Measurements from ENCODE around the gene CD63. TPM values are rescaled to one million over a fixed set of nuclear protein-coding genes. Genes with fewer than 3 reads are reported as not detected.

The CD63 gene
- total and polyA plus RNA-seq, 2 of the 13 experiments (the other 11 are each of a cell fraction or from before 2014, with no cell fraction given) = 234 to 277 TPM

DNA sequence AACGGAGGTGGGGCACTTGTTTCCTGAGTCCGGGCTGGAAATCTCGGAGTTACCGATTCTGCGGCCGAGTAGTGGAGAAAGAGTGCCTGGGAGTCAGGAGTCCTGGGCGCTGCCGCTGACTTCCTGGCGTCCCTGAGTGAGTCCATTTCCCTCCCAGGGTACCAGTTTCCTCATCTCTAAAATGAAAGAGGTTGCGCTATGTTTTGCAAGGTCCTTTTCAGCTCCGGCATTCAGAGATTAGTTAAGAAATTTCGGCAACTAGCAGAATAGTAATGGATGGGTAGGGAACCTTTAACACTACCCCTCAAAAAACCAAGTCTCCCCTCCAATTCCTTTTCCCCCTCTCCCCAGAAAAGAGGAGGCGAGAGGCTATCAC lies 12.2 kb downstream of the CD63 start (continued):
- TF ChIP-seq, protein P1, sequence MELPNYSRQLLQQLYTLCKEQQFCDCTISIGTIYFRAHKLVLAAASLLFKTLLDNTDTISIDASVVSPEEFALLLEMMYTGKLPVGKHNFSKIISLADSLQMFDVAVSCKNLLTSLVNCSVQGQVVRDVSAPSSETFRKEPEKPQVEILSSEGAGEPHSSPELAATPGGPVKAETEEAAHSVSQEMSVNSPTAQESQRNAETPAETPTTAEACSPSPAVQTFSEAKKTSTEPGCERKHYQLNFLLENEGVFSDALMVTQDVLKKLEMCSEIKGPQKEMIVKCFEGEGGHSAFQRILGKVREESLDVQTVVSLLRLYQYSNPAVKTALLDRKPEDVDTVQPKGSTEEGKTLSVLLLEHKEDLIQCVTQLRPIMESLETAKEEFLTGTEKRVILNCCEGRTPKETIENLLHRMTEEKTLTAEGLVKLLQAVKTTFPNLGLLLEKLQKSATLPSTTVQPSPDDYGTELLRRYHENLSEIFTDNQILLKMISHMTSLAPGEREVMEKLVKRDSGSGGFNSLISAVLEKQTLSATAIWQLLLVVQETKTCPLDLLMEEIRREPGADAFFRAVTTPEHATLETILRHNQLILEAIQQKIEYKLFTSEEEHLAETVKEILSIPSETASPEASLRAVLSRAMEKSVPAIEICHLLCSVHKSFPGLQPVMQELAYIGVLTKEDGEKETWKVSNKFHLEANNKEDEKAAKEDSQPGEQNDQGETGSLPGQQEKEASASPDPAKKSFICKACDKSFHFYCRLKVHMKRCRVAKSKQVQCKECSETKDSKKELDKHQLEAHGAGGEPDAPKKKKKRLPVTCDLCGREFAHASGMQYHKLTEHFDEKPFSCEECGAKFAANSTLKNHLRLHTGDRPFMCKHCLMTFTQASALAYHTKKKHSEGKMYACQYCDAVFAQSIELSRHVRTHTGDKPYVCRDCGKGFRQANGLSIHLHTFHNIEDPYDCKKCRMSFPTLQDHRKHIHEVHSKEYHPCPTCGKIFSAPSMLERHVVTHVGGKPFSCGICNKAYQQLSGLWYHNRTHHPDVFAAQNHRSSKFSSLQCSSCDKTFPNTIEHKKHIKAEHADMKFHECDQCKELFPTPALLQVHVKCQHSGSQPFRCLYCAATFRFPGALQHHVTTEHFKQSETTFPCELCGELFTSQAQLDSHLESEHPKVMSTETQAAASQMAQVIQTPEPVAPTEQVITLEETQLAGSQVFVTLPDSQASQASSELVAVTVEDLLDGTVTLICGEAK (IDR thresholded peaks at IDR 0.05) = no peak
- TF ChIP-seq, protein P1 (CRISPR knock-in tag; IDR thresholded peaks at IDR 0.05) = no peak
- TF ChIP-seq, protein P2, sequence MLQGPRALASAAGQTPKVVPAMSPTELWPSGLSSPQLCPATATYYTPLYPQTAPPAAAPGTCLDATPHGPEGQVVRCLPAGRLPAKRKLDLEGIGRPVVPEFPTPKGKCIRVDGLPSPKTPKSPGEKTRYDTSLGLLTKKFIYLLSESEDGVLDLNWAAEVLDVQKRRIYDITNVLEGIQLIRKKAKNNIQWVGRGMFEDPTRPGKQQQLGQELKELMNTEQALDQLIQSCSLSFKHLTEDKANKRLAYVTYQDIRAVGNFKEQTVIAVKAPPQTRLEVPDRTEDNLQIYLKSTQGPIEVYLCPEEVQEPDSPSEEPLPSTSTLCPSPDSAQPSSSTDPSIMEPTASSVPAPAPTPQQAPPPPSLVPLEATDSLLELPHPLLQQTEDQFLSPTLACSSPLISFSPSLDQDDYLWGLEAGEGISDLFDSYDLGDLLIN (CRISPR knock-in tag; IDR thresholded peaks at IDR 0.05; ENCODE audit: borderline replicate concordance) = no peak
- TF ChIP-seq GTF2F1 (IDR thresholded peaks at IDR 0.05; ENCODE audit: low read length) (no peak), HOXA5 (CRISPR knock-in tag; IDR thresholded peaks at IDR 0.05) (no peak), MATR3 (CRISPR knock-in tag; IDR thresholded peaks at IDR 0.05) (no peak), AGO1 (IDR thresholded peaks at IDR 0.05; ENCODE audit: low read depth, low read length, poor library complexity, severe bottlenecking) (no peak), U2AF2 (IDR thresholded peaks at IDR 0.05; ENCODE audit: low read depth, low read length) (no peak), CEBPG (CRISPR knock-in tag; IDR thresholded peaks at IDR 0.05) (no peak), ZNF3 (CRISPR knock-in tag; IDR thresholded peaks at IDR 0.05) (no peak), LRRFIP1 (CRISPR knock-in tag; conservative IDR thresholded peaks at IDR 0.05) (no peak), NFATC3 (CRISPR knock-in tag; IDR thresholded peaks at IDR 0.05) (0 out of 2 replicates have a peak, but pooled peaks have one; percentile 52), NCOR1 (IDR thresholded peaks at IDR 0.05; ENCODE audit: borderline replicate concordance, low read length) (no peak), SIN3B (IDR thresholded peaks at IDR 0.05; ENCODE audit: low read length) (no peak), ZBTB38 (CRISPR knock-in tag; IDR thresholded peaks at IDR 0.05) (no peak), MED8 (CRISPR knock-in tag; IDR thresholded peaks at IDR 0.05; ENCODE audit: insufficient replicate concordance) (no peak), ZNF737 (CRISPR knock-in tag; IDR thresholded peaks at IDR 0.05; ENCODE audit: borderline replicate concordance) (no peak)

Data from HepG2 (cell line).